NCI-H146 treated with DMSO at 0.1 percent for 48 hours (cell line): ENCODE measurements around the gene NBEA.

Source experiments
- DNase-seq: peaks from one replicate; lab custom pipeline; 2025; ENCODE audit not compliant: unreplicated experiment; lab: John Stamatoyannopoulos, UW

Gene NBEA

GRCh38 chr13:35496761-35497386 lies 554.8 kb downstream of the NBEA start:
- DNase-seq: no peak

DNA sequence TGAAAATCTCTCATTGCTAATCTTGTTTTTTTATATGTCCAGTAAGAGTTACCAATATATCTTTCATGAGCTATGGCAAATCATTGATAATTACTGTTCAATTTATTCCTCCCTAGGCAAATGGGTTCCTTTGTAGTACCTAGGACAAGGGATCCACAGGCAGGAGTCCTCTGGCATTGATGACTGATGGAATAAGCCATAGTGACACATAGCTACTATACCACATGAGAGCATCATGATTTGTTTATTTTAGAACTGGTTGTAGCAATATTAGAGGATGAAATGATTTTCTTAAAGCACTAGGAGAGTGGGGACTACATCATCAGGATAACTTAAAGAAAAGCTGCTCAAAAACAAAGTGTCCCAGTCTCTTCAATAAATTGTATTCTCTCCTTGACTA lies 556.2 kb downstream of the NBEA start:
- peak; percentile 57 for DNase-seq

- peak; percentile 96 for DNase-seq
These were observed 557.2 kb downstream of the NBEA start for GRCh38 chr13:35499196-35499662.

GRCh38 chr13:35499676-35500075 lies 557.6 kb downstream of the NBEA start:
- DNase-seq: peak; percentile 96

GRCh38 chr13:35500144-35500543 lies 558.1 kb downstream of the NBEA start:
- DNase-seq: peak; percentile 83

GRCh38 chr13:35501661-35502235 lies 559.7 kb downstream of the NBEA start:
- DNase-seq: peak; percentile 17

- DNase-seq: no peak
These were observed 560.4 kb downstream of the NBEA start for GRCh38 chr13:35502456-35502855.

DNA sequence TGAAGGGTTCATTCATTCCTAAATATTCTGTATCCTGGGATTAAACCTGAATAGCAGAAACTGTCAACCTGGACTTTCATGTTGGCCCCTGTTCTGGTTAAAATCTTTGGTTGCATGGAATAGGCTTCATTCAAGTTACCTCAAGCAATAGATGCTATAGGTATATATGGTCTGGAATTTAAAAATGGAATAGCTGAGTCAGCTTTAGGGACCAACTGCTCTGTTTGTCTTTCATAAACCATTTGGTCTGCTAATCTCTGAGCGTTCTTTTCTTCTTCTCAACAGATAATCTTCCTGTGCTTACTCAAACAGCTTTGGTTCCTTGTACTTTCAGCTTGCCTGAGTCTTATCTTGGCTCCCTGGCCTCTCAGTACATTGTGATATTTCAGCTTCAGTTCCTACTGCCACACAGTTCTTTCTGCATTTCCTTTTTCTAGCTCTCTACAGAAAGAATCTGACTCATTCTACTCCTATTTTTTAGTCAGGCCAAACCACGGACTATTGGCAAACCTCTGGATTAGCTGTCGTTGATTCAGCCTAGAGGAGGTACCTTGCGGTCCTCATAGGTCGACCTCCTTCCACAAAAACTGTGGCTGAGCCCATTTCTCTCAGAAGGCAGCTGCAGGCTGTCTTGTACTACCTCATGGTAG lies 570.3 kb downstream of the NBEA start:
- no peak for DNase-seq

GRCh38 chr13:35514061-35514477 lies 572.0 kb downstream of the NBEA start:
- no peak for DNase-seq

DNA sequence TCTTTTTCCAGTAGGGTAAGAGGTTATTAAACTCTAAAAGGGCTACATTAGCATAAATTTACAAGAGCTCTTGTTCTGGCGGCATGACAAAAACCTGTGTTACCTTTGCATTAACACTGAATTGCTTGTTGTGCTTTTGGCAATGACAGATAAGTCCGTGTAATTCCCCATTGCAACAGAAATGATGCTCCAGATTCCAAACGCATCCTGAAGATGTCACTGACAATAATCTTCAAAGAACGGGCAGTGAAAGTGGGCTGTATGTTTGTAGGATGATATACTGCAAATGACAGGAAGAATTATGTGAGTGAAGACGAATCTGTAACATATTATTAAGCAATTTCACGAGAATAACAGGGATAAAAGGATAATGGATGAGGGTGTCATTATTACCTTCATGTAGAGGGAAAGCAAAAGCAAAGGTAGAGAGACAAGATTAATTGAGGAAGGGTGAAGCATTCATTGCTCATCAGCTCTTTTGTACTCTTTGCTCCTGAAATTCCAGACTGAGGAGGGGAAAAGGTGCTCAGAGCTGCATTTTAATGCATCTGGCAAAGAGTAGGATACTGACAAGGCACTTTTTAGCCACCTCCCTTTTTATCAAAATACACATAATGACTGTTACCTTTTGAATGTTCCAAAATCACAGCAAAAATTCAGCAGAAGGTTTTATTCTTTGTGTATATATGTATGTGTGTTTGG lies 572.9 kb downstream of the NBEA start:
- peak; percentile 77 for DNase-seq

DNA sequence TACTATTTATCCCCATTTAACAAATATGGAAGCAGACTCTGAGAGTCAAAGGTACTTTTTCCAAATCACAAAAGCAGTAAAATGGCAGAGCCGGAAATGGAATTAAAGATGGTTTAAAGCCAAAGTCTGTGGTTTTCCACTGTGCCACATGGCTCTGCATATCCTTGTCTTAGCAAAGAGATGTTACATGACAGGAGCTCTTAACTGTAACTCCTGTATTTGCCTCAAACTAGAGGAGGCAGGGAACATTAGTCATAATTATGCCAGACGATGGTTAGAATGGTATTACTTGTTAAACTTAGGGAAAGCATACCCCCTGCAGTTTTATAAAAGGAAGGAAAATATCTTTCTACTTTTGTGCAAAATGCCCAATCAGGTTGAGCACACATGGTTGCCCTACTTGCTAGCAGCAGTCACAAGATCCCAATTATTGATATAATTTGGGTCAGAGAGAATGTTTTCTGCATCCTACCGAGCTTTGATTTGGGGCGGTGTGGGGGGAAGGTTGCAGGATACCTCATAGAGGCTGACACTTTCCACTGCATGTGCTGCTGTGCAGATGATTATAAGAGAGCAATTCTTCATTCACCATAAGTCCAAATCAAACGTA lies 576.4 kb downstream of the NBEA start:
- DNase-seq: no peak

GRCh38 chr13:35524171-35524570 lies 582.1 kb downstream of the NBEA start:
- no peak for DNase-seq

- DNase-seq: no peak
These were observed 584.5 kb downstream of the NBEA start for GRCh38 chr13:35526577-35526976.

GRCh38 chr13:35527451-35527850 lies 585.4 kb downstream of the NBEA start:
- no peak for DNase-seq

- DNase-seq: no peak
These were observed 588.1 kb downstream of the NBEA start for GRCh38 chr13:35530147-35530546.

DNA sequence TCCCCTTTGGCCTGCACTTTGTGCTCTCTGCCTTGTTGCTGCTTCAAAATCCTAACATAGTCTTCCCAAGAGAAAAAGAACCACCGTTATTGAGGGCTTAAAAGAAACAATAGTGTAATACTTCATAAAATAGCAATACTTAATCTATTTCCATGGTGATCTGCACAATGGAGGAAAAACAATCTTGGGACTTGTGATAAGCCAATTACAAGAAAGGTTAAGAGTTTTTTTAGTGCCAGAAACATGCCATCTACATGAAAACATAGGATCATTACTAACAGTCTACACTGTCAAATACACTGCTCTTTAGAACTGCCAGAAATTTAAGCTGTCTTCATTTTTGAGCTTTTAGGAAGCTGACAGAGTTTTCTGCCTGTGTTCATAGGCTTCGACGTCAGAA lies 588.5 kb downstream of the NBEA start:
- no peak for DNase-seq

- DNase-seq: peak; percentile 54
These were observed 589.5 kb downstream of the NBEA start for GRCh38 chr13:35531526-35531925.

DNA sequence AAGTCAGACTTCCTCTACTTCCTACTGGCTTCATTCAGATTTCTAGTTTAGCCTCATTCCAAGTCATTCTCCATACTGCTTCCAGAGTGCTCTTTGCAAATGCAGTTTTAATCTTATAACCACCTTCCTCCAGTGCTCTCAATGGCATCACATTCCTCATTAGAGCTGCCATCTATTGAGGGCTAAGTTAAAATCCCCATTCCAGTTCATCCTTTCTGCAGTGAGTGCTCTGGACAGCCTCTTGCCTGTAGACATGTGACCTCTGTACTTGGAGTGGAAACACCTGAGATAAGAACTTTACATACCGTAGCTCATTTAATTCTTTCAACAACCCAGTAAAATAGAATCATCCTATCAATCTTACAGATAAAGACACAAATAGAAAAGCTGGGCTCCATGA lies 592.3 kb downstream of the NBEA start:
- DNase-seq: no peak

DNA sequence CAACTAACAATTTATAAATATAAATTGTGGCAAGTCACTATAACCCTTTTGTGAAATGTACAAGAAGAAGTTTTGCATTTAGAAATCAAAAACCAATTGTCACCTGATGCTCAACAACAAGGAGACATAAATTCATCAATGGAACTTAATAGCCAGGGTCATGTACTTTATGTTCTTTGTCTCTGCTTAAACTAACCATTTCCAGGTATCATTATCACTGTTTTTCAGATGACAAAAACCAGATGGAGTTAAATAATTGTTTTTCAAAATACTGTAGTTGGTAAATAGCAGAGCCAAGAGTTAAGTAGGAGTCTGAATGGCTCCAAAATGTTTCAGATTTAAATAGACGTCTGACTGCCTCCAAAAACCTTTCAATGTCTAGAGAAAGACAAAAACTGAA lies 606.7 kb downstream of the NBEA start:
- DNase-seq: no peak

DNA sequence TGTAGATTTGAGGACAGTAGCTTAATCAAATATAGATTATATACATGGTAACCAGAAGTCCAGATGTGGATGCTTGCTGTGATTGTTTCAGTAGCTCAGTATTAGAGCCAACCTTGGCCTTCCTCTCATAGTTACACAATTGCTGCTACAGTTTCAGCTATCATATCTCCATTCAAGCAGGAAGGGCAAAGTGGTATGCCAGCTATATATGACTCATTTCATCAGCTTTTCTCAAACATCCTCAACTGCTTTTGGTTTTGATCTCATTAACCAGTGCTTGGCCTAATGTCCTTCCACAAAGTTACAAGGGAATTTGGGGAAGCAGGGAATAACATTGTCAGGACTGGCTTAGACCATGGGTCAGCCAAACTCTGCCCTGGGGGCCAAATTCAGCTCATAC lies 607.4 kb downstream of the NBEA start:
- no peak for DNase-seq

DNA sequence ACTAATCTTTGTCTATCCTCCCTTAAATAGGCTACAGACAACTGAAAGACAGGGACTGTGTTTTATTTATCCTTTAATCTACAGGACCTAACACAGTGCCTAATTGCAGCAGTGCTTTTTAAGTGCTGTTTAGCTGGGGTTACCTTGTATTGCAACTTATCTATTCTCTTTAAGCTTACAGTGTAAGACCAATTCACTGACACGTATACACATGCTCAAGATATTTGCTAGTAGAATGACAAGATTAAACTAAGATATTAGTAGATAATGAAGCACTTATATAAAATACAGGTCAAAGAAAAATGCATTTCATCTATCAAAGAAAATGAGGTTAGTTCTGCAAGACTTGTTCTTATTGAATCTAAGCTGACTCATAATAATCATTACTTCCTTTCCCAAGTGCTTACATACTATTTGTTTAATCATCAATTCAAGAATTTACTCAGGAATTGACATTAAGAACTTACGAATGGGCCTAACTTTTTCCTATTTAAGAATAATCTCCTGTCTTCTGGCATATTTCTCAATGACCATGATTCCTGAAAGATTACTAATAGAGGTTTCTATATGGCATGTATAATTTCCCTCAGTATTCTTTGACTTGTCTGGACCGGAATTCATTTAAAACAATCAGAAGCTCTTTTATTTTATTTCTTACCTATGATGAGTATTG lies 610.2 kb downstream of the NBEA start:
- no peak for DNase-seq
